GM23338 (cell line): Measurements from ENCODE around the gene FEZF2. TPM values are rescaled to one million over a fixed set of nuclear protein-coding genes. Genes with fewer than 3 reads are reported as not detected.

Source experiments
- ATAC-seq: fragments of 200-7000 bp; cut with Tn5 transposase; 3 replicates; pipeline ENCODE4 v1.9.1; 2020
- DNase-seq: peaks from one replicate; pipeline ENCODE4 v3.0.0-alpha.2; 2015; ENCODE audit warnings: low spot score
- H2AFZ ChIP-seq: fragments of 200-600 bp; sonication (generic); 2 replicates; pipeline ENCODE4 v1.8.0; 2016; ENCODE audit warnings: antibody characterized with exemption, mild to moderate bottlenecking, moderate library complexity
- H3F3A ChIP-seq: fragments of 200-600 bp; sonication (generic); replicated peaks from 2 replicates; pipeline ENCODE4 v1.8.0; 2017; ENCODE audit warnings: antibody characterized with exemption, mixed run types, low read depth
- H3K27ac ChIP-seq: fragments of 200-600 bp; sonication (generic); 2 replicates; pipeline ENCODE4 v1.6.1; 2016; ENCODE audit warnings: low read depth
- H3K27me3 ChIP-seq: fragments of 200-600 bp; sonication (generic); 2 replicates; pipeline ENCODE4 v1.8.0; 2016; ENCODE audit warnings: mild to moderate bottlenecking, mixed run types, moderate library complexity; ENCODE audit not compliant: insufficient read depth
- H3K36me3 ChIP-seq: fragments of 200-600 bp; sonication (generic); 2 replicates; pipeline ENCODE4 v1.8.0; 2016; ENCODE audit warnings: mild to moderate bottlenecking; ENCODE audit not compliant: insufficient read depth
- H3K4me1 ChIP-seq: fragments of 200-600 bp; sonication (generic); 2 replicates; pipeline ENCODE4 v1.8.0; 2016; ENCODE audit warnings: mild to moderate bottlenecking, moderate library complexity; ENCODE audit not compliant: insufficient read depth
- H3K4me2 ChIP-seq: fragments of 200-600 bp; sonication (generic); 2 replicates; pipeline ENCODE4 v1.7.1; 2017; ENCODE audit warnings: mixed run types
- H3K4me3 ChIP-seq: fragments of 200-600 bp; sonication (generic); 2 replicates; pipeline ENCODE4 v1.6.1; 2016; ENCODE audit warnings: mixed run types
- H3K79me2 ChIP-seq: fragments of 200-600 bp; sonication (generic); replicated peaks from 2 replicates; pipeline ENCODE4 v1.8.0; 2017; ENCODE audit warnings: mild to moderate bottlenecking; ENCODE audit not compliant: insufficient read depth
- H3K9me2 ChIP-seq: fragments of 200-600 bp; sonication (generic); 2 replicates; pipeline ENCODE4 v1.8.0; 2017; ENCODE audit not compliant: insufficient read depth
- H4K20me1 ChIP-seq: fragments of 200-600 bp; sonication (generic); replicated peaks from 2 replicates; pipeline ENCODE4 v1.8.0; 2017; ENCODE audit warnings: mild to moderate bottlenecking; ENCODE audit not compliant: insufficient read depth
- H3K27ac Mint-ChIP-seq: 2 replicates; pipeline ENCODE4 v1.8.0; 2020; ENCODE audit warnings: inconsistent platforms, mild to moderate bottlenecking, moderate library complexity, mixed read lengths
- H3K27me3 Mint-ChIP-seq: 3 replicates; pipeline ENCODE4 v1.8.0; 2022; ENCODE audit warnings: low read depth, mild to moderate bottlenecking, moderate library complexity, mixed read lengths, inconsistent platforms; ENCODE audit not compliant: insufficient read depth, poor library complexity
- H3K36me3 Mint-ChIP-seq: 3 replicates; pipeline ENCODE4 v1.8.0; 2021; ENCODE audit warnings: low read depth, mild to moderate bottlenecking, inconsistent platforms, moderate library complexity, mixed read lengths
- H3K4me1 Mint-ChIP-seq: 3 replicates; pipeline ENCODE4 v1.8.0; 2020; ENCODE audit warnings: mild to moderate bottlenecking, inconsistent platforms, mixed read lengths
- H3K4me3 Mint-ChIP-seq: 3 replicates; pipeline ENCODE4 v1.8.0; 2021; ENCODE audit warnings: moderate library complexity, mild to moderate bottlenecking, inconsistent platforms, mixed read lengths
- H3K9me3 Mint-ChIP-seq: 3 replicates; pipeline ENCODE4 v1.8.0; 2020; ENCODE audit warnings: moderate library complexity, mild to moderate bottlenecking, inconsistent platforms, mixed read lengths
- CREB1 ChIP-seq: fragments of 250-450 bp; sonication (Bioruptor Pico); IDR thresholded peaks from 2 replicates; pipeline ENCODE4 v1.5.0; 2020; ENCODE audit warnings: low read depth, mild to moderate bottlenecking, moderate library complexity
- CTCF ChIP-seq, 2 experiments: fragments of 200-600 bp in 1 of 2; sonication (generic) in 1 of 2; conservative IDR thresholded peaks; 2 replicates each; pipeline versions ENCODE4 v1.5.1 to v1.6.1; 2016 to 2017; ENCODE audit warnings: antibody characterized with exemption in 2 of 2, low read depth in 2 of 2, mild to moderate bottlenecking in 2 of 2, moderate library complexity in 1 of 2
- ETS1 ChIP-seq: IDR thresholded peaks from 2 replicates; pipeline ENCODE4 v1.6.1; 2016; ENCODE audit warnings: antibody characterized with exemption
- EZH2 ChIP-seq: fragments of 200-600 bp; sonication (generic); IDR thresholded peaks from one replicate; pipeline ENCODE4 v1.8.0; 2017; ENCODE audit warnings: antibody characterized with exemption, mild to moderate bottlenecking, low read depth; ENCODE audit not compliant: unreplicated experiment
- EZH2phosphoT487 ChIP-seq: fragments of 200-600 bp; sonication (generic); IDR thresholded peaks from one replicate; pipeline ENCODE4 v1.8.1; 2018; ENCODE audit warnings: antibody characterized with exemption; ENCODE audit not compliant: unreplicated experiment
- JUNB ChIP-seq: IDR thresholded peaks from one replicate; pipeline ENCODE4 v1.6.1; 2016; ENCODE audit warnings: antibody characterized with exemption; ENCODE audit not compliant: unreplicated experiment
- NANOG ChIP-seq: IDR thresholded peaks from 2 replicates; pipeline ENCODE4 v1.6.1; 2016; ENCODE audit warnings: antibody characterized with exemption, borderline replicate concordance
- POLR2AphosphoS5 ChIP-seq: IDR thresholded peaks from 2 replicates; pipeline ENCODE4 v1.6.1; 2016; ENCODE audit warnings: antibody characterized with exemption, low read depth
- REST ChIP-seq: IDR thresholded peaks from one replicate; pipeline ENCODE4 v1.6.1; 2018; ENCODE audit warnings: antibody characterized with exemption; ENCODE audit not compliant: unreplicated experiment
- STAT1 ChIP-seq: IDR thresholded peaks from one replicate; pipeline ENCODE4 v1.6.1; 2016; ENCODE audit warnings: antibody characterized with exemption; ENCODE audit not compliant: unreplicated experiment
- ZNF114 ChIP-seq: fragments of 250-450 bp; sonication (Bioruptor Pico); IDR thresholded peaks from 2 replicates; pipeline ENCODE4 v1.5.0; 2020; ENCODE audit warnings: mild to moderate bottlenecking, moderate library complexity
- ZNF331 ChIP-seq: fragments of 250-450 bp; sonication (Bioruptor Pico); IDR thresholded peaks from 2 replicates; pipeline ENCODE4 v1.5.0; 2020; ENCODE audit warnings: low read depth, mild to moderate bottlenecking, moderate library complexity
- ZNF462 ChIP-seq: fragments of 250-450 bp; sonication (Bioruptor Pico); IDR thresholded peaks from 2 replicates; pipeline ENCODE4 v1.5.0; 2020; ENCODE audit warnings: mild to moderate bottlenecking, moderate library complexity
- polyA plus RNA-seq: library from polyadenylated mRNA; unstranded; fragments of >200 nt; fragmentation: Nextera tagmentation; extraction: Ambion mirVana; gene quantifications from 2 replicates; pipeline ENCODE4 v1.2.1, GENCODE V29; 2016
- total RNA-seq: library from RNA; depleted of rRNA; stranded (reverse); fragments of >200 nt; shearing (Covaris generic); gene quantifications from 2 replicates; pipeline ENCODE4 v1.2.3, GENCODE V29; 2014

The FEZF2 gene
- total and polyA plus RNA-seq, 2 experiments from 2014 or later: not detected

- Histone ChIP-seq H3K4me1 (no peaks in the 10 kb centered on the region), H4K20me1 (no peaks in the 10 kb centered on the region)
Measured at GRCh38 chr3:62343755-62344154, 29.6 kb downstream of the FEZF2 start.

More at GRCh38 chr3:62343755-62344154, 29.6 kb downstream of the FEZF2 start:
- no peaks in the 10 kb centered on the region for H3K79me2 ChIP-seq
- H3K36me3 ChIP-seq: no peaks in the 10 kb centered on the region
- Mint-ChIP-seq H3K4me3 (no peak overlapping the region), H3K9me3 (no peaks in the 10 kb centered on the region), H3K27me3 (peaks cover 7% of the 10 kb centered on the region), H3K36me3 (no peaks in the 10 kb centered on the region), H3K4me1 (no peaks in the 10 kb centered on the region), H3K27ac (no peak overlapping the region)
- H3K9me2 ChIP-seq: no peaks in the 10 kb centered on the region; the same call in 1 of the 2 replicates
- no peaks in the 10 kb centered on the region for H3F3A ChIP-seq
- H3K27me3 ChIP-seq: no peaks in the 10 kb centered on the region
- no peak overlapping the region for H2AFZ ChIP-seq
- no peak overlapping the region for H3K27ac ChIP-seq
- H3K4me3 ChIP-seq: no peak overlapping the region
- TF ChIP-seq EZH2 (no peak), CREB1 (CRISPR knock-in tag) (no peak), ZNF331 (CRISPR knock-in tag) (no peak), NANOG (no peak), ZNF462 (no peak), EZH2phosphoT487 (no peak), CTCF (conservative IDR thresholded peaks at IDR 0.05; ENCODE audit: low read depth in 2 of 2) (no peak), ZNF114 (CRISPR knock-in tag) (no peak), REST (no peak), POLR2AphosphoS5 (no peak), ETS1 (no peak), STAT1 (no peak), JUNB (no peak)
- DNase-seq (no peak), ATAC-seq (no peak)
- no peak overlapping the region for H3K4me2 ChIP-seq
